ENCODE results near the gene BCL7B. TPM values are rescaled to one million over a fixed set of nuclear protein-coding genes. Genes with fewer than 3 reads are reported as not detected.

BCL7B gene
- total and polyA plus RNA-seq, 2 experiments from 2014 or later = 17.0 to 18.2 TPM

DNA sequence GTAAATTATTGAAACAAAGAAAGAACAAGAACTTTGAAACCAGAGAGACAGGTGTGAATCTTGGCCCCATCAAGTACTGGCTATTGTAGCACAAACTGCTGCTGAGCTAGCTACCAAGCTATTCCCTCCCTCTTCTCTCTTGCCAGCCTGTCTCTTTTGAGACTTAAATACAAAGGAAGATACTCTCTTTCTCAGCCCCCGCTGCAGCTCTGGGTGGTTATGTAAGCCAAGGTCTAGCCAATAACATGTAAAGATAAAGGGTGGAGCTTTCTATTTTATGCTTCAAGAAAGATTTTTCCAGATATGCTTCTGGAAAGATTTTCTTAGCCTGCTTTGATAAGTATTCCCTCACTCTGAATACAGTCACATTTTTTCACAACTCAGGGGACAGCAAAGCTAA, 52.6 kb downstream of the BCL7B start (continued):
- TF ChIP-seq, protein P1, sequence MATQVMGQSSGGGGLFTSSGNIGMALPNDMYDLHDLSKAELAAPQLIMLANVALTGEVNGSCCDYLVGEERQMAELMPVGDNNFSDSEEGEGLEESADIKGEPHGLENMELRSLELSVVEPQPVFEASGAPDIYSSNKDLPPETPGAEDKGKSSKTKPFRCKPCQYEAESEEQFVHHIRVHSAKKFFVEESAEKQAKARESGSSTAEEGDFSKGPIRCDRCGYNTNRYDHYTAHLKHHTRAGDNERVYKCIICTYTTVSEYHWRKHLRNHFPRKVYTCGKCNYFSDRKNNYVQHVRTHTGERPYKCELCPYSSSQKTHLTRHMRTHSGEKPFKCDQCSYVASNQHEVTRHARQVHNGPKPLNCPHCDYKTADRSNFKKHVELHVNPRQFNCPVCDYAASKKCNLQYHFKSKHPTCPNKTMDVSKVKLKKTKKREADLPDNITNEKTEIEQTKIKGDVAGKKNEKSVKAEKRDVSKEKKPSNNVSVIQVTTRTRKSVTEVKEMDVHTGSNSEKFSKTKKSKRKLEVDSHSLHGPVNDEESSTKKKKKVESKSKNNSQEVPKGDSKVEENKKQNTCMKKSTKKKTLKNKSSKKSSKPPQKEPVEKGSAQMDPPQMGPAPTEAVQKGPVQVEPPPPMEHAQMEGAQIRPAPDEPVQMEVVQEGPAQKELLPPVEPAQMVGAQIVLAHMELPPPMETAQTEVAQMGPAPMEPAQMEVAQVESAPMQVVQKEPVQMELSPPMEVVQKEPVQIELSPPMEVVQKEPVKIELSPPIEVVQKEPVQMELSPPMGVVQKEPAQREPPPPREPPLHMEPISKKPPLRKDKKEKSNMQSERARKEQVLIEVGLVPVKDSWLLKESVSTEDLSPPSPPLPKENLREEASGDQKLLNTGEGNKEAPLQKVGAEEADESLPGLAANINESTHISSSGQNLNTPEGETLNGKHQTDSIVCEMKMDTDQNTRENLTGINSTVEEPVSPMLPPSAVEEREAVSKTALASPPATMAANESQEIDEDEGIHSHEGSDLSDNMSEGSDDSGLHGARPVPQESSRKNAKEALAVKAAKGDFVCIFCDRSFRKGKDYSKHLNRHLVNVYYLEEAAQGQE (IDR thresholded peaks at IDR 0.05; ENCODE audit: unreplicated experiment) = no peak
- TF ChIP-seq EZH2phosphoT487 (IDR thresholded peaks at IDR 0.05; ENCODE audit: unreplicated experiment) (no peak), POLR2AphosphoS5 (IDR thresholded peaks at IDR 0.05; ENCODE audit: low read depth) (no peak), ZNF114 (CRISPR knock-in tag; IDR thresholded peaks at IDR 0.05) (no peak)
- TF ChIP-seq, protein P2, sequence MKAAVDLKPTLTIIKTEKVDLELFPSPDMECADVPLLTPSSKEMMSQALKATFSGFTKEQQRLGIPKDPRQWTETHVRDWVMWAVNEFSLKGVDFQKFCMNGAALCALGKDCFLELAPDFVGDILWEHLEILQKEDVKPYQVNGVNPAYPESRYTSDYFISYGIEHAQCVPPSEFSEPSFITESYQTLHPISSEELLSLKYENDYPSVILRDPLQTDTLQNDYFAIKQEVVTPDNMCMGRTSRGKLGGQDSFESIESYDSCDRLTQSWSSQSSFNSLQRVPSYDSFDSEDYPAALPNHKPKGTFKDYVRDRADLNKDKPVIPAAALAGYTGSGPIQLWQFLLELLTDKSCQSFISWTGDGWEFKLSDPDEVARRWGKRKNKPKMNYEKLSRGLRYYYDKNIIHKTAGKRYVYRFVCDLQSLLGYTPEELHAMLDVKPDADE (IDR thresholded peaks at IDR 0.05) = no peak

DNA sequence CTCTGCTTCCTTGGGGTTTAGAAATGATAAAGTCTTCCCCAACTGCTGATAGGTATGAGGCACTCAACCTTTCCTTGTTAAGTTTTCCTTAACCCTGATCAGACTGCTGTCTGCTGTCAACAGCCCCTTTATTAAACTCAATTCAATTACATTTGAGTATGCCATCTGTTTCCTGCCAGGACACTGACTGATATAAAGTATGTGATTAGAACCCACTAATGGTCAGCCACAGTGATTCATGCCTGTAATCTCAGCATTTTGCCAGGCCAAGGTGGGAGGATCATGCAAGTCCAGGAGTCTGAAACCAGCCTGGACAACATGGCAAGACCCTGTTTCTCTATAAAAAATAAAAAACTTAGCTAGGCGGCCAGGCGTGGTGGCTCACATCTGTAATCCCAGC, 53.5 kb downstream of the BCL7B start:
- Histone ChIP-seq H3K4me1 (ENCODE audit: insufficient read depth) (no peaks in the 10 kb centered on the region), H3K9me2 (ENCODE audit: insufficient read depth) (no peaks in the 10 kb centered on the region), H3K27ac (ENCODE audit: low read depth) (no peak overlapping the region), H3K27me3 (ENCODE audit: insufficient read depth) (no peaks in the 10 kb centered on the region), H3F3A (replicated peaks; ENCODE audit: low read depth) (0 out of 2 replicates have a peak, but pooled peaks cover 4% of the 10 kb centered on the region), H3K36me3 (ENCODE audit: insufficient read depth) (peaks cover 81% of the 10 kb centered on the region), H3K4me3 (no peak overlapping the region), H2AFZ (no peak overlapping the region), H3K4me2 (no peak overlapping the region), H4K20me1 (replicated peaks; ENCODE audit: insufficient read depth) (peaks cover 59% of the 10 kb centered on the region), H3K79me2 (replicated peaks; ENCODE audit: insufficient read depth) (peaks cover 91% of the 10 kb centered on the region)
- Mint-ChIP-seq H3K27me3 (ENCODE audit: insufficient read depth, low read depth, poor library complexity) (no peaks in the 10 kb centered on the region), H3K4me3 (no peak overlapping the region), H3K27ac (no peak overlapping the region), H3K4me1 (no peaks in the 10 kb centered on the region), H3K36me3 (ENCODE audit: low read depth) (peaks cover 88% of the 10 kb centered on the region), H3K9me3 (no peaks in the 10 kb centered on the region)
- DNase-seq (ENCODE audit: low spot score) (no peak), ATAC-seq (no peak)
- TF ChIP-seq, protein P3, sequence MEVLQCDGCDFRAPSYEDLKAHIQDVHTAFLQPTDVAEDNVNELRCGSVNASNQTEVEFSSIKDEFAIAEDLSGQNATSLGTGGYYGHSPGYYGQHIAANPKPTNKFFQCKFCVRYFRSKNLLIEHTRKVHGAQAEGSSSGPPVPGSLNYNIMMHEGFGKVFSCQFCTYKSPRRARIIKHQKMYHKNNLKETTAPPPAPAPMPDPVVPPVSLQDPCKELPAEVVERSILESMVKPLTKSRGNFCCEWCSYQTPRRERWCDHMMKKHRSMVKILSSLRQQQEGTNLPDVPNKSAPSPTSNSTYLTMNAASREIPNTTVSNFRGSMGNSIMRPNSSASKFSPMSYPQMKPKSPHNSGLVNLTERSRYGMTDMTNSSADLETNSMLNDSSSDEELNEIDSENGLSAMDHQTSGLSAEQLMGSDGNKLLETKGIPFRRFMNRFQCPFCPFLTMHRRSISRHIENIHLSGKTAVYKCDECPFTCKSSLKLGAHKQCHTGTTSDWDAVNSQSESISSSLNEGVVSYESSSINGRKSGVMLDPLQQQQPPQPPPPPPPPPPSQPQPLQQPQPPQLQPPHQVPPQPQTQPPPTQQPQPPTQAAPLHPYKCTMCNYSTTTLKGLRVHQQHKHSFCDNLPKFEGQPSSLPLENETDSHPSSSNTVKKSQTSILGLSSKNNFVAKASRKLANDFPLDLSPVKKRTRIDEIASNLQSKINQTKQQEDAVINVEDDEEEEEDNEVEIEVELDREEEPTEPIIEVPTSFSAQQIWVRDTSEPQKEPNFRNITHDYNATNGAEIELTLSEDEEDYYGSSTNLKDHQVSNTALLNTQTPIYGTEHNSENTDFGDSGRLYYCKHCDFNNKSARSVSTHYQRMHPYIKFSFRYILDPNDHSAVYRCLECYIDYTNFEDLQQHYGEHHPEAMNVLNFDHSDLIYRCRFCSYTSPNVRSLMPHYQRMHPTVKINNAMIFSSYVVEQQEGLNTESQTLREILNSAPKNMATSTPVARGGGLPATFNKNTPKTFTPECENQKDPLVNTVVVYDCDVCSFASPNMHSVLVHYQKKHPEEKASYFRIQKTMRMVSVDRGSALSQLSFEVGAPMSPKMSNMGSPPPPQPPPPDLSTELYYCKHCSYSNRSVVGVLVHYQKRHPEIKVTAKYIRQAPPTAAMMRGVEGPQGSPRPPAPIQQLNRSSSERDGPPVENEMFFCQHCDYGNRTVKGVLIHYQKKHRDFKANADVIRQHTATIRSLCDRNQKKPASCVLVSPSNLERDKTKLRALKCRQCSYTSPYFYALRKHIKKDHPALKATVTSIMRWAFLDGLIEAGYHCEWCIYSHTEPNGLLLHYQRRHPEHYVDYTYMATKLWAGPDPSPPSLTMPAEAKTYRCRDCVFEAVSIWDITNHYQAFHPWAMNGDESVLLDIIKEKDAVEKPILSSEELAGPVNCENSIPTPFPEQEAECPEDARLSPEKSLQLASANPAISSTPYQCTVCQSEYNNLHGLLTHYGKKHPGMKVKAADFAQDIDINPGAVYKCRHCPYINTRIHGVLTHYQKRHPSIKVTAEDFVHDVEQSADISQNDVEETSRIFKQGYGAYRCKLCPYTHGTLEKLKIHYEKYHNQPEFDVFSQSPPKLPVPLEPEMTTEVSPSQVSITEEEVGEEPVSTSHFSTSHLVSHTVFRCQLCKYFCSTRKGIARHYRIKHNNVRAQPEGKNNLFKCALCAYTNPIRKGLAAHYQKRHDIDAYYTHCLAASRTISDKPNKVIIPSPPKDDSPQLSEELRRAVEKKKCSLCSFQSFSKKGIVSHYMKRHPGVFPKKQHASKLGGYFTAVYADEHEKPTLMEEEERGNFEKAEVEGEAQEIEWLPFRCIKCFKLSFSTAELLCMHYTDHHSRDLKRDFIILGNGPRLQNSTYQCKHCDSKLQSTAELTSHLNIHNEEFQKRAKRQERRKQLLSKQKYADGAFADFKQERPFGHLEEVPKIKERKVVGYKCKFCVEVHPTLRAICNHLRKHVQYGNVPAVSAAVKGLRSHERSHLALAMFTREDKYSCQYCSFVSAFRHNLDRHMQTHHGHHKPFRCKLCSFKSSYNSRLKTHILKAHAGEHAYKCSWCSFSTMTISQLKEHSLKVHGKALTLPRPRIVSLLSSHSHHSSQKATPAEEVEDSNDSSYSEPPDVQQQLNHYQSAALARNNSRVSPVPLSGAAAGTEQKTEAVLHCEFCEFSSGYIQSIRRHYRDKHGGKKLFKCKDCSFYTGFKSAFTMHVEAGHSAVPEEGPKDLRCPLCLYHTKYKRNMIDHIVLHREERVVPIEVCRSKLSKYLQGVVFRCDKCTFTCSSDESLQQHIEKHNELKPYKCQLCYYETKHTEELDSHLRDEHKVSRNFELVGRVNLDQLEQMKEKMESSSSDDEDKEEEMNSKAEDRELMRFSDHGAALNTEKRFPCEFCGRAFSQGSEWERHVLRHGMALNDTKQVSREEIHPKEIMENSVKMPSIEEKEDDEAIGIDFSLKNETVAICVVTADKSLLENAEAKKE (CRISPR knock-in tag; IDR thresholded peaks at IDR 0.05) = no peak
- TF ChIP-seq, protein P4, sequence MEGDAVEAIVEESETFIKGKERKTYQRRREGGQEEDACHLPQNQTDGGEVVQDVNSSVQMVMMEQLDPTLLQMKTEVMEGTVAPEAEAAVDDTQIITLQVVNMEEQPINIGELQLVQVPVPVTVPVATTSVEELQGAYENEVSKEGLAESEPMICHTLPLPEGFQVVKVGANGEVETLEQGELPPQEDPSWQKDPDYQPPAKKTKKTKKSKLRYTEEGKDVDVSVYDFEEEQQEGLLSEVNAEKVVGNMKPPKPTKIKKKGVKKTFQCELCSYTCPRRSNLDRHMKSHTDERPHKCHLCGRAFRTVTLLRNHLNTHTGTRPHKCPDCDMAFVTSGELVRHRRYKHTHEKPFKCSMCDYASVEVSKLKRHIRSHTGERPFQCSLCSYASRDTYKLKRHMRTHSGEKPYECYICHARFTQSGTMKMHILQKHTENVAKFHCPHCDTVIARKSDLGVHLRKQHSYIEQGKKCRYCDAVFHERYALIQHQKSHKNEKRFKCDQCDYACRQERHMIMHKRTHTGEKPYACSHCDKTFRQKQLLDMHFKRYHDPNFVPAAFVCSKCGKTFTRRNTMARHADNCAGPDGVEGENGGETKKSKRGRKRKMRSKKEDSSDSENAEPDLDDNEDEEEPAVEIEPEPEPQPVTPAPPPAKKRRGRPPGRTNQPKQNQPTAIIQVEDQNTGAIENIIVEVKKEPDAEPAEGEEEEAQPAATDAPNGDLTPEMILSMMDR (conservative IDR thresholded peaks at IDR 0.05; ENCODE audit: low read depth in 2 of 2) = no peak
- TF ChIP-seq EZH2 (IDR thresholded peaks at IDR 0.05; ENCODE audit: low read depth, unreplicated experiment) = no peak
